ENCODE results near the gene WASF1. TPM values are rescaled to one million over a fixed set of nuclear protein-coding genes. Genes with fewer than 3 reads are reported as not detected.

WASF1 gene
- total RNA-seq, 1 experiment from 2014 or later: 28.6 TPM

GRCh38 chr6:110102411-110102810 lies 77.1 kb downstream of the WASF1 start:
- no peaks in the 10 kb centered on the region for H3K79me1 ChIP-seq (ENCODE audit: insufficient read depth, low read depth, low read length, poor library complexity, severe bottlenecking)
- H3K27me3 Mint-ChIP-seq (ENCODE audit: low read depth): no peaks in the 10 kb centered on the region
- H3K23ac ChIP-seq (ENCODE audit: insufficient read length, low read depth, low read length): no peak overlapping the region

More at GRCh38 chr6:110102411-110102810, 77.1 kb downstream of the WASF1 start:
- DNase-seq: no peak
- Histone ChIP-seq H4K20me1 (ENCODE audit: control insufficient read depth, insufficient read depth, insufficient read length) (no peaks in the 10 kb centered on the region), H4K5ac (ENCODE audit: insufficient read length, low read depth, low read length) (no peak overlapping the region), H2BK12ac (ENCODE audit: insufficient read length, low read depth, low read length) (no peak overlapping the region), H2AK5ac (ENCODE audit: insufficient read length, low read length) (no peak overlapping the region), H3K18ac (ENCODE audit: insufficient read length, low read depth, low read length) (no peak overlapping the region), H3K9me3 (ENCODE audit: control insufficient read depth, low read depth, low read length) (no peaks in the 10 kb centered on the region), H2BK20ac (ENCODE audit: low read depth, low read length, poor library complexity, severe bottlenecking) (no peak overlapping the region), H3K4me1 (ENCODE audit: insufficient read depth, low read length) (no peaks in the 10 kb centered on the region), H3K56ac (ENCODE audit: insufficient read length, low read depth, low read length) (no peak overlapping the region), H3K4me2 (ENCODE audit: insufficient read depth, insufficient read length, low read length) (no peak overlapping the region), H2AFZ (ENCODE audit: low read length) (no peak overlapping the region), H3K14ac (ENCODE audit: insufficient read depth, low read length) (no peak overlapping the region), H3K23me2 (ENCODE audit: insufficient read length, low read depth, low read length, poor library complexity, severe bottlenecking) (no peaks in the 10 kb centered on the region), H3K79me2 (ENCODE audit: insufficient read depth, low read length) (no peaks in the 10 kb centered on the region), H3T11ph (ENCODE audit: low read length) (no peak overlapping the region), H4K8ac (replicated peaks; ENCODE audit: insufficient read length, low read depth, low read length) (no peak overlapping the region), H2BK5ac (ENCODE audit: insufficient read length, low read length) (no peak overlapping the region), H3K27me3 (ENCODE audit: insufficient read depth, low read length) (no peaks in the 10 kb centered on the region), H3K9ac (ENCODE audit: extremely low read depth, insufficient read length, low read length) (no peak overlapping the region), H4K91ac (ENCODE audit: insufficient read length, low read depth, low read length) (no peak overlapping the region), H3K27ac (ENCODE audit: insufficient read length, low read depth, low read length) (no peak overlapping the region), H3K4ac (ENCODE audit: low read depth, low read length) (no peak overlapping the region), H2BK15ac (ENCODE audit: low read depth, low read length) (no peak overlapping the region), H2BK120ac (ENCODE audit: low read depth, low read length, poor library complexity, severe bottlenecking) (no peak overlapping the region)
- H3K4me3 Mint-ChIP-seq: no peak overlapping the region
- H3K36me3 Mint-ChIP-seq (ENCODE audit: insufficient read depth in 1 of 3, low read depth in 3 of 3): peaks cover 11 to 36% (median 21%) of the 10 kb centered on the region in 3 experiments; a peak in 6 of 7 replicates
- TF ChIP-seq CTCF (conservative IDR thresholded peaks at IDR 0.05): no peak
- H3K27ac Mint-ChIP-seq: no peak overlapping the region
- peaks cover 30 to 39% of the 10 kb centered on the region in 2 experiments for H3K4me1 Mint-ChIP-seq
- H3K9me3 Mint-ChIP-seq: no peaks in the 10 kb centered on the region

All from H9 (cell line).